A549 (cell line): ENCODE measurements around the gene LINGO4.

Experiments
- BHLHE40 ChIP-seq: IDR thresholded peaks from 2 replicates; pipeline ENCODE4 v1.6.1; 2012; ENCODE audit warnings: low read depth, low read length, inconsistent platforms
- CEBPB ChIP-seq, 2 experiments: fragments of >200 bp in 1 of 2; sonication (Bioruptor Twin) in 1 of 2; formaldehyde crosslinking in 1 of 2; IDR thresholded peaks; 2 replicates each; pipeline ENCODE4 v1.6.1; 2012 to 2016
- CHD2 ChIP-seq: fragments of 150-350 bp; IDR thresholded peaks from 2 replicates; pipeline ENCODE4 v1.6.1; 2014; ENCODE audit warnings: low read length; ENCODE audit not compliant: partially characterized antibody
- CTCF ChIP-seq: fragments of >200 bp; sonication (Bioruptor Twin); formaldehyde crosslinking; IDR thresholded peaks from 3 replicates; pipeline ENCODE4 v1.5.1; 2016
- ESRRA ChIP-seq: fragments of 150-350 bp; IDR thresholded peaks from 2 replicates; pipeline ENCODE4 v1.6.1; 2014; ENCODE audit warnings: mild to moderate bottlenecking, low read length, borderline replicate concordance
- JUN ChIP-seq, 2 experiments: fragments of >200 bp; sonication (Bioruptor Twin); formaldehyde crosslinking; IDR thresholded peaks; 2 replicates in 1 of 2; 3 replicates in 1 of 2; pipeline ENCODE4 v1.6.1; 2016 to 2017
- NR3C1 ChIP-seq: fragments of >200 bp; sonication (Bioruptor Twin); formaldehyde crosslinking; IDR thresholded peaks from 3 replicates; pipeline ENCODE4 v1.6.1; 2017
- POLR2A ChIP-seq: IDR thresholded peaks from 2 replicates; pipeline ENCODE4 v1.6.1; 2012; ENCODE audit warnings: mild to moderate bottlenecking, low read length
- RAD21 ChIP-seq, 2 experiments: fragments of >200 bp in 1 of 2; sonication (Bioruptor Twin) in 1 of 2; formaldehyde crosslinking in 1 of 2; IDR thresholded peaks in 1 of 2; conservative IDR thresholded peaks in 1 of 2; 2 replicates in 1 of 2; 3 replicates in 1 of 2; pipeline ENCODE4 v1.6.1; 2012 to 2018; ENCODE audit warnings: inconsistent platforms in 1 of 2
- SMC3 ChIP-seq: fragments of >200 bp; sonication (Bioruptor Twin); formaldehyde crosslinking; IDR thresholded peaks from 3 replicates; pipeline ENCODE4 v1.6.1; 2018; ENCODE audit warnings: inconsistent platforms
- USF2 ChIP-seq: fragments of 450-650 bp; IDR thresholded peaks from 2 replicates; pipeline ENCODE4 v1.6.1; 2014; ENCODE audit warnings: antibody characterized with exemption
- ZNF302 ChIP-seq: fragments of 250-450 bp; sonication (Bioruptor Pico); IDR thresholded peaks from 2 replicates; pipeline ENCODE4 v1.9.0; 2021; ENCODE audit warnings: inconsistent platforms, mild to moderate bottlenecking, moderate library complexity

- TF ChIP-seq CTCF (no peak), USF2 (no peak), CEBPB (IDR thresholded peaks at IDR 0.05) (no peak), POLR2A (no peak), ESRRA (no peak), RAD21 (conservative IDR thresholded peaks at IDR 0.05 in 1 of 2, IDR thresholded peaks at IDR 0.05 in 1 of 2) (no peak), SMC3 (no peak), JUN (IDR thresholded peaks at IDR 0.05) (no peak), NR3C1 (no peak), BHLHE40 (no peak), CHD2 (no peak), ZNF302 (CRISPR knock-in tag) (no peak)
These were observed 5.8 kb downstream of the LINGO4 start for GRCh38 chr1:151799179-151800022.
